Ovary (tissue), 9 donors: ENCODE measurements around the gene SQSTM1. TPM values are rescaled to one million over a fixed set of nuclear protein-coding genes. Genes with fewer than 3 reads are reported as not detected.

Source experiments
- DNase-seq, 5 donors: peaks; one replicate each; pipeline ENCODE4 v3.0.0-alpha.2; 2019 to 2020
- H3K27ac ChIP-seq, 2 donors: fragments of 200-600 bp; one replicate each; pipeline versions ENCODE4 v1.5.1 to v1.8.0; 2019 to 2022
- H3K27me3 ChIP-seq: fragments of 200-600 bp; one replicate; pipeline ENCODE4 v1.8.0; 2022
- H3K36me3 ChIP-seq: fragments of 200-600 bp; sonication (generic); one replicate; pipeline ENCODE4 v1.5.1; 2019
- H3K4me1 ChIP-seq: one replicate; pipeline ENCODE4 v1.8.1; 2013; ENCODE audit warnings: mild to moderate bottlenecking, moderate library complexity; ENCODE audit not compliant: insufficient read depth
- H3K4me3 ChIP-seq: fragments of 200-600 bp; sonication (generic); one replicate; pipeline ENCODE4 v1.5.1; 2017
- H3K9me3 ChIP-seq, 2 donors: fragments of 200-600 bp in 1 of 2; sonication (generic) in 1 of 2; one replicate each; pipeline versions ENCODE4 v1.5.1 to v1.8.1; 2013 to 2019; ENCODE audit warnings: mild to moderate bottlenecking in 1 of 2, moderate library complexity in 1 of 2
- EP300 ChIP-seq: sonication (generic); formaldehyde crosslinking; IDR thresholded peaks from one replicate; pipeline ENCODE4 v1.6.1; 2017; ENCODE audit warnings: antibody characterized with exemption
- POLR2A ChIP-seq: fragments of 450-650 bp; IDR thresholded peaks from one replicate; pipeline ENCODE4 v1.6.1; 2017; ENCODE audit warnings: antibody characterized with exemption, mild to moderate bottlenecking, moderate library complexity
- WGBS, 3 donors: extraction: QIAGEN DNeasy Blood & Tissue Kit in 1 of 3; methylation state at CpG; one replicate each; pipeline versions ENCODE4 v1.1.5 to v1.1.7; 2013 to 2017; 5-methylcytosine and 5-hydroxymethylcytosine counted together
- intact Hi-C, 4 donors: fragments of 100-400 bp; cut with DNase I; formaldehyde crosslinking; loops; one replicate each; pipeline versions ENCODE4 v1.11.0 to v1.15.1; 2022 to 2023
- polyA plus RNA-seq, 2 donors: library from polyadenylated mRNA; stranded (reverse); fragments of 200-250 nt in 1 of 2; fragments of 350-450 nt in 1 of 2; fragmentation: Illumina TruSeq in 1 of 2; extraction: RNeasy Lipid Tissue Mini Kit (QIAGEN cat#74804) in 1 of 2; gene quantifications; one replicate each; pipeline ENCODE4 v1.2.3, GENCODE V29; 2013 to 2014
- total RNA-seq, 7 donors: library from RNA; depleted of rRNA in 2 of 7; stranded (reverse); fragments of >200 nt in 2 of 7; fragmentation: NEBNext Ultra II Directional in 3 of 7; extraction: Animal tissue kit (Norgen Biotek cat#: 25700) in 3 of 7; gene quantifications; one replicate each; pipeline versions ENCODE4 v1.1.0 to v1.2.4, GENCODE V29; 2016 to 2023
- TF ChIP-seq, protein P1 (sequence below), 3 donors: fragments of 450-650 bp in 2 of 3; fragments of 200-600 bp in 1 of 3; IDR thresholded peaks; one replicate each; pipeline versions ENCODE4 v1.5.1 to v1.8.0; 2016 to 2022; ENCODE audit warnings: antibody characterized with exemption in 3 of 3, mild to moderate bottlenecking in 1 of 3
- donor health status: DM: no; HTN: no; CAD: no; lungs with moderate emphysema.
- donor health status: DM: no; HTN: no; CAD: no.
- donor health status: Bipolar disorder and iron deficiency.
- donor health status: DM: yes; HTN: yes; CAD: no.
- donor health status: DM: no; HTN: no; CAD: no.
- donor health status: DM: yes; HTN: yes; CAD: no.

The SQSTM1 gene
- total and polyA plus RNA-seq, 9 donors, result 125 to 457 (median 320) TPM

- WGBS, 3 donors, result 1 to 6% (median 1%) methylated on average over 29 to 72 of the region's 72 CpGs
- H3K4me3 ChIP-seq, result peak overlapping the region; percentile 40
- intact Hi-C loops, result no loop called here
- H3K4me1 ChIP-seq, result peaks cover 21% of the 10 kb centered on the region
- DNase-seq, result peak in 4 of 5 donors; percentile 54 to 64 (median 58)
- H3K9me3 ChIP-seq, result no peaks in the 10 kb centered on the region
- peak overlapping the region; percentile 53 to 79 for H3K27ac ChIP-seq
- no peaks in the 10 kb centered on the region for H3K27me3 ChIP-seq
- no peaks in the 10 kb centered on the region for H3K36me3 ChIP-seq
- TF ChIP-seq EP300 (no peak), POLR2A (peak; percentile 9)
- TF ChIP-seq, protein P1, sequence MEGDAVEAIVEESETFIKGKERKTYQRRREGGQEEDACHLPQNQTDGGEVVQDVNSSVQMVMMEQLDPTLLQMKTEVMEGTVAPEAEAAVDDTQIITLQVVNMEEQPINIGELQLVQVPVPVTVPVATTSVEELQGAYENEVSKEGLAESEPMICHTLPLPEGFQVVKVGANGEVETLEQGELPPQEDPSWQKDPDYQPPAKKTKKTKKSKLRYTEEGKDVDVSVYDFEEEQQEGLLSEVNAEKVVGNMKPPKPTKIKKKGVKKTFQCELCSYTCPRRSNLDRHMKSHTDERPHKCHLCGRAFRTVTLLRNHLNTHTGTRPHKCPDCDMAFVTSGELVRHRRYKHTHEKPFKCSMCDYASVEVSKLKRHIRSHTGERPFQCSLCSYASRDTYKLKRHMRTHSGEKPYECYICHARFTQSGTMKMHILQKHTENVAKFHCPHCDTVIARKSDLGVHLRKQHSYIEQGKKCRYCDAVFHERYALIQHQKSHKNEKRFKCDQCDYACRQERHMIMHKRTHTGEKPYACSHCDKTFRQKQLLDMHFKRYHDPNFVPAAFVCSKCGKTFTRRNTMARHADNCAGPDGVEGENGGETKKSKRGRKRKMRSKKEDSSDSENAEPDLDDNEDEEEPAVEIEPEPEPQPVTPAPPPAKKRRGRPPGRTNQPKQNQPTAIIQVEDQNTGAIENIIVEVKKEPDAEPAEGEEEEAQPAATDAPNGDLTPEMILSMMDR (IDR thresholded peaks at IDR 0.05), result peak in 1 of 3 donors; percentile 15
These were observed 3.8 kb upstream of the SQSTM1 start for GRCh38 chr5:179816796-179817469.

- Histone ChIP-seq H3K4me3 (peak overlapping the region; percentile 40), H3K4me1 (peaks cover 24% of the 10 kb centered on the region), H3K36me3 (no peaks in the 10 kb centered on the region), H3K27me3 (no peaks in the 10 kb centered on the region), H3K9me3 (no peaks in the 10 kb centered on the region), H3K27ac (peak overlapping the region; percentile 53 to 79)
- WGBS, 3 donors, result 83 to 86% (median 84%) methylated on average over 8 of the region's 8 CpGs
- TF ChIP-seq EP300 (no peak), POLR2A (no peak)
- TF ChIP-seq, protein P1 (IDR thresholded peaks at IDR 0.05), result no peak
- peak in 4 of 5 donors; percentile 24 to 47 (median 44) for DNase-seq
- intact Hi-C loops, result no loop called here
These were observed 3.2 kb upstream of the SQSTM1 start for GRCh38 chr5:179817470-179817840.

- Histone ChIP-seq H3K4me3 (peak overlapping the region; percentile 82), H3K36me3 (no peaks in the 10 kb centered on the region), H3K9me3 (no peaks in the 10 kb centered on the region), H3K27me3 (no peaks in the 10 kb centered on the region), H3K27ac (peak overlapping the region; percentile 90 to 98), H3K4me1 (peaks cover 31% of the 10 kb centered on the region)
- 49 to 53% (median 50%) methylated on average over 14 of the region's 14 CpGs for WGBS, 3 donors
- peak in 3 of 5 donors; percentile 47 to 68 (median 55) for DNase-seq
- TF ChIP-seq, protein P1 (IDR thresholded peaks at IDR 0.05), result no peak
- TF ChIP-seq EP300 (no peak), POLR2A (no peak)
- intact Hi-C loops, result no loop called here
These were observed 2.6 kb upstream of the SQSTM1 start for GRCh38 chr5:179817890-179818745.

GRCh38 chr5:179818746-179819295 is 1.9 kb upstream of the SQSTM1 start:
- WGBS, 3 donors, result 0 to 1% (median 0%) methylated on average over 28 to 35 of the region's 35 CpGs
- DNase-seq, result peak; percentile 95 to 97 (median 97)
- Histone ChIP-seq H3K4me1 (peaks cover 32% of the 10 kb centered on the region), H3K27me3 (no peaks in the 10 kb centered on the region), H3K4me3 (peak overlapping the region; percentile 82), H3K36me3 (no peaks in the 10 kb centered on the region), H3K9me3 (no peaks in the 10 kb centered on the region), H3K27ac (peak overlapping the region; percentile 90 to 98)
- intact Hi-C loops, result no loop called here
- TF ChIP-seq EP300 (peak; percentile 96), POLR2A (peak; percentile 51)
- TF ChIP-seq, protein P1 (IDR thresholded peaks at IDR 0.05), result no peak
